ENCODE results near the gene PCGF3.

PCGF3 gene

DNA sequence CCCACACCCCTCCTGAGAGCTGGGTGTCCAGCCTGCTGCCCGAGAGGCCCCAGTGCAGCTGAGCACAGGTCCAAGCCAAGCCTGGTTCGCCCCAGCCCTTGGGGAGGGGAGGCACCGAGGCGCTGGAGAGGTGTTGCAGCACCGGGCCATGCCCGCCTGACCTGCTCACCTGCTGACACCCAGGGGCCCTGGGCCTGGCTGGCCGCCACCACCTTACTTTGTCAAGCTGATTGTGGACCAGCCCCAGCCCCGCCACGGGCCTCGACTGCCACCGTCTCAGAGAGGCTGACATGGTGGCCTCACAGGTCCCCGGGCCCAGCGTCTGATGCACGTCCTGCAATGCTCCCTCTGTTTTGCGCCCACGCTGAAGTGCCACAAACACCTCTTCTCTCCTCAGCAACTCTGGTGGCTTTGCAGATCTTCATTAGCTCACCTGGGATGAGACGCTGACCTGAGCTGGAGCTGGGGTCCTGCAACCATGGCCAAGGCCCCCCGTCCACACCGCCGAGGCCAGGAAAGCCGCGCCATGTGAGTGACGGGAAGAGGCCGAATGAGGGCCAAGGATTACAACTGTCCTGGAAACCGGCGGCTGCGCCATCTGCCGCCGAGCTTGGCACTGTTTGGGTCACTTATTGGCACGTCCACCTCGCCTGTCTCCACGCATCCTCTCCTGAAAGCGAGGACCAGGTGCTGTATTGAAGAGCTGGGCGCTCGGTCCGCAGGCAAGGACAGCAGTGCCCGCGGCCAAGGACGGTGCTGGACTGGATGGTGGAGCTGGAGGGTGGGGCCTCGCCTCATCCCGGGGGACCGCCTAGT, 112.7 kb downstream of the PCGF3 start:
- Histone ChIP-seq H3K36me3 (peaks cover 58% of the 10 kb centered on the region), H3K4me3 (ENCODE audit: low read depth, low read length) (no peak overlapping the region), H3K4me1 (peaks cover 4% of the 10 kb centered on the region), H3K27me3 (no peaks in the 10 kb centered on the region), H3K9me3 (no peaks in the 10 kb centered on the region)
- DNase-seq = no peak
- TF ChIP-seq, protein P1, sequence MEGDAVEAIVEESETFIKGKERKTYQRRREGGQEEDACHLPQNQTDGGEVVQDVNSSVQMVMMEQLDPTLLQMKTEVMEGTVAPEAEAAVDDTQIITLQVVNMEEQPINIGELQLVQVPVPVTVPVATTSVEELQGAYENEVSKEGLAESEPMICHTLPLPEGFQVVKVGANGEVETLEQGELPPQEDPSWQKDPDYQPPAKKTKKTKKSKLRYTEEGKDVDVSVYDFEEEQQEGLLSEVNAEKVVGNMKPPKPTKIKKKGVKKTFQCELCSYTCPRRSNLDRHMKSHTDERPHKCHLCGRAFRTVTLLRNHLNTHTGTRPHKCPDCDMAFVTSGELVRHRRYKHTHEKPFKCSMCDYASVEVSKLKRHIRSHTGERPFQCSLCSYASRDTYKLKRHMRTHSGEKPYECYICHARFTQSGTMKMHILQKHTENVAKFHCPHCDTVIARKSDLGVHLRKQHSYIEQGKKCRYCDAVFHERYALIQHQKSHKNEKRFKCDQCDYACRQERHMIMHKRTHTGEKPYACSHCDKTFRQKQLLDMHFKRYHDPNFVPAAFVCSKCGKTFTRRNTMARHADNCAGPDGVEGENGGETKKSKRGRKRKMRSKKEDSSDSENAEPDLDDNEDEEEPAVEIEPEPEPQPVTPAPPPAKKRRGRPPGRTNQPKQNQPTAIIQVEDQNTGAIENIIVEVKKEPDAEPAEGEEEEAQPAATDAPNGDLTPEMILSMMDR (IDR thresholded peaks at IDR 0.05; ENCODE audit: low read depth, low read length) = no peak

- no peaks in the 10 kb centered on the region for H3K27me3 ChIP-seq
- no peak for DNase-seq
- no peaks in the 10 kb centered on the region for H3K9me3 ChIP-seq
- no peak overlapping the region for H3K4me3 ChIP-seq (ENCODE audit: low read depth, low read length)
- TF ChIP-seq, protein P1 (IDR thresholded peaks at IDR 0.05; ENCODE audit: low read depth, low read length) = no peak
- H3K36me3 ChIP-seq = peaks cover 69% of the 10 kb centered on the region
- H3K4me1 ChIP-seq = peaks cover 17% of the 10 kb centered on the region
Measured at GRCh38 chr4:819401-820229, 114.0 kb downstream of the PCGF3 start.

Measured in BE2C (cell line).